ENCODE data around the gene PHEX.

Gene PHEX

DNA sequence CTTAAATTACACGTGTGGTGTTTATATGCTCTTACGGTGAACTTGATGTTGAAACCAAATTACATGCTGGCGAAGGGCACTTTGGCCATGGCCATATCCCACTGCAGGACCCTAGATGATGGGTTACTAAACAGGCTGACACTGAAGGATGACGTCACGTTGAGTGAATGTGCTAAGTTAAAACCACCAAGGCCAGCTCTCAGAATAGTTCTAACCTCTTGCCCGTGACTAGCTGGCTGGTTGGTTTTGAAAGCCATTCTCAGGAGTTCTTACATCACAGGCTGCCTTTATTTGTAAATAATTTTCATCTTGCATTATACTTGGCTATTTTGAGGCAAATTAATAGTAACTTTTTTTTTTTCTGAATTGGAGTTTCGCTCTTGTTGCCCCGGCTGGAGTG is 41.3 kb upstream of the PHEX start:
- ATAC-seq (ENCODE audit: insufficient read depth, low read depth) (no peak), DNase-seq (no peak)
- H2AFZ ChIP-seq (ENCODE audit: low read depth, low read length) = no peak overlapping the region
- no peak overlapping the region for H3K4me3 ChIP-seq (ENCODE audit: low read depth in 1 of 2, low read length in 2 of 2)
- H3K9ac ChIP-seq (ENCODE audit: low read depth, low read length) = no peak overlapping the region
- no peaks in the 10 kb centered on the region for H3K79me2 ChIP-seq (ENCODE audit: insufficient read depth, low read length)
- no peaks in the 10 kb centered on the region for H3K9me3 ChIP-seq (ENCODE audit: insufficient read depth, low read length, severe bottlenecking)
- H3K27ac ChIP-seq (ENCODE audit: low read length) = no peak overlapping the region
- no peak overlapping the region for H3K4me2 ChIP-seq (ENCODE audit: insufficient read depth, low read length)
- H3K36me3 ChIP-seq (ENCODE audit: insufficient read depth, low read length) = peaks cover 44% of the 10 kb centered on the region
- H3K27me3 ChIP-seq (ENCODE audit: insufficient read depth, low read length, poor library complexity) = no peaks in the 10 kb centered on the region
- no peaks in the 10 kb centered on the region for H4K20me1 ChIP-seq (ENCODE audit: insufficient read depth, low read length)
- no peak for TF ChIP-seq EZH2 (IDR thresholded peaks at IDR 0.05; ENCODE audit: borderline replicate concordance, low read depth, low read length, severe bottlenecking)
- TF ChIP-seq, protein P1, sequence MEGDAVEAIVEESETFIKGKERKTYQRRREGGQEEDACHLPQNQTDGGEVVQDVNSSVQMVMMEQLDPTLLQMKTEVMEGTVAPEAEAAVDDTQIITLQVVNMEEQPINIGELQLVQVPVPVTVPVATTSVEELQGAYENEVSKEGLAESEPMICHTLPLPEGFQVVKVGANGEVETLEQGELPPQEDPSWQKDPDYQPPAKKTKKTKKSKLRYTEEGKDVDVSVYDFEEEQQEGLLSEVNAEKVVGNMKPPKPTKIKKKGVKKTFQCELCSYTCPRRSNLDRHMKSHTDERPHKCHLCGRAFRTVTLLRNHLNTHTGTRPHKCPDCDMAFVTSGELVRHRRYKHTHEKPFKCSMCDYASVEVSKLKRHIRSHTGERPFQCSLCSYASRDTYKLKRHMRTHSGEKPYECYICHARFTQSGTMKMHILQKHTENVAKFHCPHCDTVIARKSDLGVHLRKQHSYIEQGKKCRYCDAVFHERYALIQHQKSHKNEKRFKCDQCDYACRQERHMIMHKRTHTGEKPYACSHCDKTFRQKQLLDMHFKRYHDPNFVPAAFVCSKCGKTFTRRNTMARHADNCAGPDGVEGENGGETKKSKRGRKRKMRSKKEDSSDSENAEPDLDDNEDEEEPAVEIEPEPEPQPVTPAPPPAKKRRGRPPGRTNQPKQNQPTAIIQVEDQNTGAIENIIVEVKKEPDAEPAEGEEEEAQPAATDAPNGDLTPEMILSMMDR (IDR thresholded peaks at IDR 0.05; ENCODE audit: borderline replicate concordance, extremely low read depth, low read length, poor library complexity, severe bottlenecking) = no peak
- H3K4me1 ChIP-seq (ENCODE audit: insufficient read depth, low read length) = no peaks in the 10 kb centered on the region

DNA sequence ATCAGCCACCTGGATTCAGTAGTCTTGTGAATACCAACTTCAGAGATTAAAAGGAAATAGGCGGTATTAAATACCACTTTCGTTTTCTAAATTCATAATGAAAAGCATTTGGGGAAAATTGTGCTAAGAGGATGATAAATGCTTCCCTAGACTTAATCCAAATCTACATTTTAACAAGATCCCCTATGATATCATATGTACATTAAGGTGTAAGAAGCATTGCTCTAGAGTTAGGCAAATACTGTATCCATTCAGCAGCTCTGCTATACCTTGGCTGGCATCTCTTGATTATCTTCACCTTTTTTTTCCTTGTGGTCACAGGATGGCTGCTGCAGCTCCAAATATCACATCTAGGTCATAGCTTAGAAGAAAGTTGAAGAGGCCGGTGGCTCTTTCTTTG is 40.6 kb upstream of the PHEX start:
- no peak overlapping the region for H3K4me2 ChIP-seq (ENCODE audit: insufficient read depth, low read length)
- H2AFZ ChIP-seq (ENCODE audit: low read depth, low read length) = no peak overlapping the region
- peaks cover 39% of the 10 kb centered on the region for H3K36me3 ChIP-seq (ENCODE audit: insufficient read depth, low read length)
- no peaks in the 10 kb centered on the region for H3K4me1 ChIP-seq (ENCODE audit: insufficient read depth, low read length)
- no peaks in the 10 kb centered on the region for H3K27me3 ChIP-seq (ENCODE audit: insufficient read depth, low read length, poor library complexity)
- TF ChIP-seq EZH2 (IDR thresholded peaks at IDR 0.05; ENCODE audit: borderline replicate concordance, low read depth, low read length, severe bottlenecking) = no peak
- TF ChIP-seq, protein P1 (IDR thresholded peaks at IDR 0.05; ENCODE audit: borderline replicate concordance, extremely low read depth, low read length, poor library complexity, severe bottlenecking) = no peak
- H3K79me2 ChIP-seq (ENCODE audit: insufficient read depth, low read length) = no peaks in the 10 kb centered on the region
- no peak for ATAC-seq (ENCODE audit: insufficient read depth, low read depth)
- no peak for DNase-seq
- H4K20me1 ChIP-seq (ENCODE audit: insufficient read depth, low read length) = no peaks in the 10 kb centered on the region
- no peak overlapping the region for H3K27ac ChIP-seq (ENCODE audit: low read length)
- H3K9ac ChIP-seq (ENCODE audit: low read depth, low read length) = no peak overlapping the region
- H3K9me3 ChIP-seq (ENCODE audit: insufficient read depth, low read length, severe bottlenecking) = no peaks in the 10 kb centered on the region
- H3K4me3 ChIP-seq (ENCODE audit: low read depth in 1 of 2, low read length in 2 of 2) = no peak overlapping the region

DNA sequence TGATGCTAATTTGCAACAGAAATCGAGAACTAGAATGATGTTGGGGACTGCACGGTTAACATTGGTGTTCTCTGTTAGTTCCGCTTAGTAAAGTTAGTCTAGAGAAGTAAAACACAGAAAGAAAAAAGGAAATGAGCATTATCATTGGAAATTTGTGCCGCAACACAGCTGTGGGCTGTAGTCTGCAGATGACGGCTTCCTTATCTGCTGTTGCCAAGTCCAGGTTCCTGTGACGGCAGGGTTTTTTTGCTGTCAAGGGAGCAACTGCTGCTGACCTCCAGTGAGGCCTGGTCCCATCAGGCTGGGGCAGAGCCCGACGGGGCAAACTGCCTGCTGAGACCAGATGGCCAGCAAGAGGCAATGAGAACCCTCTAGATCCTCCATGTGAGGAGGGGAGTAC is 38.9 kb upstream of the PHEX start:
- peaks cover 27% of the 10 kb centered on the region for H3K36me3 ChIP-seq (ENCODE audit: insufficient read depth, low read length)
- no peak overlapping the region for H3K27ac ChIP-seq (ENCODE audit: low read length)
- no peak for TF ChIP-seq EZH2 (IDR thresholded peaks at IDR 0.05; ENCODE audit: borderline replicate concordance, low read depth, low read length, severe bottlenecking)
- TF ChIP-seq, protein P1 (IDR thresholded peaks at IDR 0.05; ENCODE audit: borderline replicate concordance, extremely low read depth, low read length, poor library complexity, severe bottlenecking) = no peak
- H3K4me3 ChIP-seq (ENCODE audit: low read depth in 1 of 2, low read length in 2 of 2) = no peak overlapping the region
- no peak overlapping the region for H3K4me2 ChIP-seq (ENCODE audit: insufficient read depth, low read length)
- no peak overlapping the region for H2AFZ ChIP-seq (ENCODE audit: low read depth, low read length)
- no peak overlapping the region for H3K9ac ChIP-seq (ENCODE audit: low read depth, low read length)
- no peaks in the 10 kb centered on the region for H3K79me2 ChIP-seq (ENCODE audit: insufficient read depth, low read length)
- DNase-seq (no peak), ATAC-seq (ENCODE audit: insufficient read depth, low read depth) (no peak)
- H3K27me3 ChIP-seq (ENCODE audit: insufficient read depth, low read length, poor library complexity) = no peaks in the 10 kb centered on the region
- H4K20me1 ChIP-seq (ENCODE audit: insufficient read depth, low read length) = no peaks in the 10 kb centered on the region
- H3K9me3 ChIP-seq (ENCODE audit: insufficient read depth, low read length, severe bottlenecking) = no peaks in the 10 kb centered on the region
- H3K4me1 ChIP-seq (ENCODE audit: insufficient read depth, low read length) = no peaks in the 10 kb centered on the region
